Gastrocnemius medialis (tissue), 4 donors: ENCODE measurements around the gene ACAP1.

ENCODE experiments used
- POLR2A ChIP-seq, 2 donors: fragments of 450-650 bp; IDR thresholded peaks; one replicate each; pipeline ENCODE4 v1.6.1; 2017; ENCODE audit warnings: antibody characterized with exemption in 2 of 2, mild to moderate bottlenecking in 2 of 2, moderate library complexity in 2 of 2
- TF ChIP-seq, protein P1 (sequence below), 5 experiments: fragments of 450-650 bp in 3 of 5; fragments of 200-600 bp in 2 of 5; sonication (generic) in 2 of 5; IDR thresholded peaks in 4 of 5; conservative IDR thresholded peaks in 1 of 5; 1 replicate in 4 of 5; 2 replicates in 1 of 5; pipeline ENCODE4 v1.5.1; 2016 to 2019; ENCODE audit warnings: antibody characterized with exemption in 5 of 5, mild to moderate bottlenecking in 3 of 5, moderate library complexity in 3 of 5

DNA sequence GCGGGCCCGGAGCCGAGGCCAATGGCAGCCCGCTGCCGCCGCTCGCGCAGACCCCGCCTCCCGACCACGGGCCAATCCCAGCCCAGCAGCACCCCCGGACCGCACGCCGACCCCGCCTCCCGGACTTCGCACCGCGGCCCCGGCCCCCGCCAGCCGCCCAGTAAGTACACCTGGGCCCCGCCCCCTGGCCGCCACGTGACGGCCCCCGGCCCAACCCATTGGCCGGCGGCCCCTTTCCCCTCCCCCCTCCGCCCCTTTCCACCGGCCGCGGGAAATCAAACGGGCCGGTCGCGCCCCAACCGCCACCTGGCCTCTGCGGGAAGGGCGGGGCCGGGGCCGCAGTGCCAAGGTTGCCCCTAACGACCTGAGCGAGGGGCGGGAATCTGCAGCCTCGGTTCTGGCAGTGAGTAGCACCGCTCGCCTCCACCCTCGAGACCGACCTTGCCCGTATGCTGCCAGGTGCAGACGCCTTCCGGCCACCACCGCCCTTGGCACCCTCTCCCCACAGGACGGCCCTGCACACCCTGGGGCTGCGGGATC, 41.6 kb upstream of the ACAP1 start, which contains the start of gene YBX2:
- TF ChIP-seq, protein P1, sequence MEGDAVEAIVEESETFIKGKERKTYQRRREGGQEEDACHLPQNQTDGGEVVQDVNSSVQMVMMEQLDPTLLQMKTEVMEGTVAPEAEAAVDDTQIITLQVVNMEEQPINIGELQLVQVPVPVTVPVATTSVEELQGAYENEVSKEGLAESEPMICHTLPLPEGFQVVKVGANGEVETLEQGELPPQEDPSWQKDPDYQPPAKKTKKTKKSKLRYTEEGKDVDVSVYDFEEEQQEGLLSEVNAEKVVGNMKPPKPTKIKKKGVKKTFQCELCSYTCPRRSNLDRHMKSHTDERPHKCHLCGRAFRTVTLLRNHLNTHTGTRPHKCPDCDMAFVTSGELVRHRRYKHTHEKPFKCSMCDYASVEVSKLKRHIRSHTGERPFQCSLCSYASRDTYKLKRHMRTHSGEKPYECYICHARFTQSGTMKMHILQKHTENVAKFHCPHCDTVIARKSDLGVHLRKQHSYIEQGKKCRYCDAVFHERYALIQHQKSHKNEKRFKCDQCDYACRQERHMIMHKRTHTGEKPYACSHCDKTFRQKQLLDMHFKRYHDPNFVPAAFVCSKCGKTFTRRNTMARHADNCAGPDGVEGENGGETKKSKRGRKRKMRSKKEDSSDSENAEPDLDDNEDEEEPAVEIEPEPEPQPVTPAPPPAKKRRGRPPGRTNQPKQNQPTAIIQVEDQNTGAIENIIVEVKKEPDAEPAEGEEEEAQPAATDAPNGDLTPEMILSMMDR (IDR thresholded peaks at IDR 0.05 in 4 of 5, conservative IDR thresholded peaks at IDR 0.05 in 1 of 5) = no peak
- peak in 1 of 2 donors; percentile 6 for TF ChIP-seq POLR2A (IDR thresholded peaks at IDR 0.05)
